ENCODE results near the gene RCAN3. TPM values are rescaled to one million over a fixed set of nuclear protein-coding genes. Genes with fewer than 3 reads are reported as not detected.
"Not testable (repeated sequence)": the region's sequence is repeated elsewhere in the genome, so short reads cannot be mapped to it uniquely, and the experiment has no call there.

The RCAN3 gene
- total and polyA plus RNA-seq, 4 experiments from 2014 or later: 112 to 178 (median 147) TPM

- intact Hi-C loops (cut with micrococcal nuclease): no loop called here
- no peak overlapping the region for H3K4me3 ChIP-seq (ENCODE audit: low read length in 2 of 2)
- no peaks in the 10 kb centered on the region for H3K27me3 Mint-ChIP-seq
- ChIA-PET POLR2A (ENCODE audit: partially characterized antibody) (interaction anchor here (2.0 to 7.9 kb wide), 2 partner anchors 8 to 15 kb away, joined by 9 to 422 read pairs; partner anchors contain the start of gene RCAN3), CTCF (ENCODE audit: partially characterized antibody) (interaction anchor here (3.7 kb wide), 1 partner anchor 12 kb away, joined by 18 read pairs; the partner anchor contains the start of gene RCAN3)
- peaks cover 0 to 8% of the 10 kb centered on the region in 2 donors for H3K36me3 Mint-ChIP-seq
- no peaks in the 10 kb centered on the region for H3K36me3 ChIP-seq (ENCODE audit: insufficient read depth, low read length)
- H3K9me3 Mint-ChIP-seq: no peaks in the 10 kb centered on the region
- peaks cover 29 to 54% (median 41%) of the 10 kb centered on the region in 4 donors for H3K4me1 Mint-ChIP-seq
- H3K4me1 ChIP-seq (ENCODE audit: insufficient read depth, low read length): peaks cover 51% of the 10 kb centered on the region
- no peak overlapping the region for H3K27ac ChIP-seq (ENCODE audit: low read depth, low read length)
- peak overlapping the region in 2 of 7 donors; percentile 41 to 79 for H3K27ac Mint-ChIP-seq
- no peak overlapping the region for H3K4me3 Mint-ChIP-seq
- H3K27me3 ChIP-seq (ENCODE audit: insufficient read depth, low read length): no peaks in the 10 kb centered on the region
- no peak for DNase-seq
- H3K9me3 ChIP-seq (ENCODE audit: control insufficient read depth in 1 of 2, low read length in 2 of 2): no peaks in the 10 kb centered on the region
Measured at GRCh38 chr1:24489674-24490073, 13.0 kb upstream of the RCAN3 start.

- H3K36me3 Mint-ChIP-seq: peaks cover 0 to 8% of the 10 kb centered on the region in 2 donors
- CTCF ChIA-PET (ENCODE audit: partially characterized antibody): interaction anchor here (0.7 to 3.7 kb wide), 5 partner anchors 9 to 75 kb away, joined by 3 to 18 read pairs (median 3); partner anchors contain the start of genes NIPAL3 and RCAN3
- H3K4me1 Mint-ChIP-seq: peaks cover 27 to 48% (median 37%) of the 10 kb centered on the region in 4 donors
- no peaks in the 10 kb centered on the region for H3K27me3 Mint-ChIP-seq
- peak overlapping the region in 1 of 7 donors; percentile 70 for H3K27ac Mint-ChIP-seq
- no peak for DNase-seq
- H3K9me3 ChIP-seq (ENCODE audit: control insufficient read depth in 1 of 2, low read length in 2 of 2): no peaks in the 10 kb centered on the region
- no peaks in the 10 kb centered on the region for H3K36me3 ChIP-seq (ENCODE audit: insufficient read depth, low read length)
- POLR2A ChIA-PET (ENCODE audit: partially characterized antibody): interaction anchor here (2.0 to 7.9 kb wide), 2 partner anchors 9 to 14 kb away, joined by 9 to 422 read pairs; partner anchors contain the start of gene RCAN3
- no peaks in the 10 kb centered on the region for H3K9me3 Mint-ChIP-seq
- no peak overlapping the region for H3K4me3 ChIP-seq (ENCODE audit: low read length in 2 of 2)
- no peak overlapping the region for H3K4me3 Mint-ChIP-seq
- no peaks in the 10 kb centered on the region for H3K27me3 ChIP-seq (ENCODE audit: insufficient read depth, low read length)
- intact Hi-C loops (cut with micrococcal nuclease): no loop called here
- H3K4me1 ChIP-seq (ENCODE audit: insufficient read depth, low read length): peaks cover 45% of the 10 kb centered on the region
- H3K27ac ChIP-seq (ENCODE audit: low read depth, low read length): no peak overlapping the region
Measured at GRCh38 chr1:24490101-24490781, 12.4 kb upstream of the RCAN3 start.

GRCh38 chr1:24491577-24492360 is 10.9 kb upstream of the RCAN3 start:
- Histone ChIP-seq H3K9me3 (ENCODE audit: control insufficient read depth in 1 of 2, low read length in 2 of 2) (no peaks in the 10 kb centered on the region), H3K4me1 (ENCODE audit: insufficient read depth, low read length) (peaks cover 30% of the 10 kb centered on the region), H3K4me3 (ENCODE audit: low read length in 2 of 2) (no peak overlapping the region), H3K36me3 (ENCODE audit: insufficient read depth, low read length) (no peaks in the 10 kb centered on the region), H3K27me3 (ENCODE audit: insufficient read depth, low read length) (no peaks in the 10 kb centered on the region), H3K27ac (ENCODE audit: low read depth, low read length) (no peak overlapping the region)
- CTCF ChIA-PET (ENCODE audit: partially characterized antibody): interaction anchor here (0.7 to 3.7 kb wide), 5 partner anchors 10 to 77 kb away, joined by 4 to 18 read pairs (median 4); partner anchors contain the start of genes NIPAL3 and RCAN3
- Mint-ChIP-seq H3K9me3 (no peaks in the 10 kb centered on the region), H3K4me1 (peaks cover 16 to 33% (median 23%) of the 10 kb centered on the region in 4 donors), H3K36me3 (peaks cover 0 to 12% of the 10 kb centered on the region in 2 donors), H3K27ac (peak overlapping the region in 2 of 7 donors; percentile 22 to 31), H3K27me3 (no peaks in the 10 kb centered on the region), H3K4me3 (no peak overlapping the region)
- DNase-seq: no peak
- intact Hi-C loops (cut with micrococcal nuclease): no loop called here
- POLR2A ChIA-PET (ENCODE audit: partially characterized antibody): interaction anchor here (0.6 to 7.9 kb wide), 5 partner anchors 9 to 147 kb away, joined by 3 to 422 read pairs (median 4); partner anchors contain the start of gene RCAN3

GRCh38 chr1:24492935-24493334 is 9.7 kb upstream of the RCAN3 start:
- H3K9me3 ChIP-seq (ENCODE audit: control insufficient read depth in 1 of 2, low read length in 2 of 2); H3K4me3 Mint-ChIP-seq; DNase-seq; H3K27me3 Mint-ChIP-seq; intact Hi-C loops (cut with micrococcal nuclease); H3K27ac ChIP-seq (ENCODE audit: low read depth, low read length); H3K36me3 ChIP-seq (ENCODE audit: insufficient read depth, low read length); H3K27me3 ChIP-seq (ENCODE audit: insufficient read depth, low read length); H3K4me3 ChIP-seq (ENCODE audit: low read length in 2 of 2); H3K9me3 Mint-ChIP-seq: not testable (repeated sequence)
- ChIA-PET CTCF (ENCODE audit: partially characterized antibody) (interaction anchor here (1.2 to 3.7 kb wide), 3 partner anchors 9 to 13 kb away, joined by 4 to 18 read pairs (median 4); partner anchors contain the start of gene RCAN3), POLR2A (ENCODE audit: partially characterized antibody) (interaction anchor here (1.0 to 7.9 kb wide), 3 partner anchors 11 to 76 kb away, joined by 3 to 422 read pairs (median 5); partner anchors contain the start of gene RCAN3)
- peaks cover 18% of the 10 kb centered on the region for H3K4me1 ChIP-seq (ENCODE audit: insufficient read depth, low read length)
- peaks cover 0 to 12% of the 10 kb centered on the region in 2 donors for H3K36me3 Mint-ChIP-seq
- peak overlapping the region in 1 of 7 donors; percentile 35 for H3K27ac Mint-ChIP-seq
- peaks cover 12 to 24% (median 19%) of the 10 kb centered on the region in 4 donors for H3K4me1 Mint-ChIP-seq

- Mint-ChIP-seq H3K9me3 (no peaks in the 10 kb centered on the region), H3K27ac (no peak overlapping the region), H3K36me3 (peaks cover 0 to 12% of the 10 kb centered on the region in 2 donors), H3K4me1 (peaks cover 9 to 26% (median 20%) of the 10 kb centered on the region in 4 donors), H3K4me3 (no peak overlapping the region), H3K27me3 (no peaks in the 10 kb centered on the region)
- Histone ChIP-seq H3K36me3 (ENCODE audit: insufficient read depth, low read length) (no peaks in the 10 kb centered on the region), H3K4me3 (ENCODE audit: low read length in 2 of 2) (no peak overlapping the region), H3K27ac (ENCODE audit: low read depth, low read length) (no peak overlapping the region), H3K4me1 (ENCODE audit: insufficient read depth, low read length) (peaks cover 15% of the 10 kb centered on the region), H3K9me3 (ENCODE audit: control insufficient read depth in 1 of 2, low read length in 2 of 2) (no peaks in the 10 kb centered on the region), H3K27me3 (ENCODE audit: insufficient read depth, low read length) (no peaks in the 10 kb centered on the region)
- POLR2A ChIA-PET (ENCODE audit: partially characterized antibody): interaction anchor here (1.0 to 1.4 kb wide), 2 partner anchors 9 to 12 kb away, joined by 4 to 5 read pairs; partner anchors contain the start of gene RCAN3
- intact Hi-C loops (cut with micrococcal nuclease): no loop called here
- DNase-seq: no peak
- CTCF ChIA-PET (ENCODE audit: partially characterized antibody): interaction anchor here (1.3 kb wide), 1 partner anchor 79 kb away, joined by 4 read pairs; the partner anchor contains the start of gene NIPAL3
Measured at GRCh38 chr1:24493785-24494184, 8.9 kb upstream of the RCAN3 start.

- POLR2A ChIA-PET (ENCODE audit: partially characterized antibody): interaction anchor here (12.3 to 16.6 kb wide), 2 partner anchors 9 to 20 kb away, joined by 422 to 459 read pairs; no protein-coding TSS in a partner anchor
- DNase-seq: no peak
- no peak overlapping the region for H3K27ac ChIP-seq (ENCODE audit: low read depth, low read length)
- no peaks in the 10 kb centered on the region for H3K9me3 ChIP-seq (ENCODE audit: control insufficient read depth in 1 of 2, low read length in 2 of 2)
- Mint-ChIP-seq H3K9me3 (peaks cover 0 to 4% (median 0%) of the 10 kb centered on the region in 8 donors), H3K27ac (peak overlapping the region in 3 of 7 donors; percentile 14 to 82 (median 59)), H3K36me3 (peaks cover 7 to 8% of the 10 kb centered on the region in 2 donors), H3K27me3 (no peaks in the 10 kb centered on the region), H3K4me1 (peaks cover 28 to 45% (median 37%) of the 10 kb centered on the region in 4 donors), H3K4me3 (peak overlapping the region in 2 of 8 donors; percentile 1 to 22)
- CTCF ChIA-PET (ENCODE audit: partially characterized antibody): interaction anchor here (1.5 to 6.6 kb wide), 3 partner anchors 12 to 84 kb away, joined by 4 to 38 read pairs (median 38); no protein-coding TSS in a partner anchor
- H3K4me3 ChIP-seq (ENCODE audit: low read length in 2 of 2): no peak overlapping the region
- H3K36me3 ChIP-seq (ENCODE audit: insufficient read depth, low read length): no peaks in the 10 kb centered on the region
- no peaks in the 10 kb centered on the region for H3K27me3 ChIP-seq (ENCODE audit: insufficient read depth, low read length)
- intact Hi-C loops (cut with micrococcal nuclease): no loop called here
- peaks cover 37% of the 10 kb centered on the region for H3K4me1 ChIP-seq (ENCODE audit: insufficient read depth, low read length)
Measured at GRCh38 chr1:24498589-24498988, 4.0 kb upstream of the RCAN3 start.
